Femur (tissue), 1 donor: Measurements from ENCODE around the gene HOXC11.

ENCODE experiments used
- DNase-seq: peaks from one replicate; pipeline ENCODE4 v3.0.0-alpha.2; 2017

HOXC11 gene

DNA sequence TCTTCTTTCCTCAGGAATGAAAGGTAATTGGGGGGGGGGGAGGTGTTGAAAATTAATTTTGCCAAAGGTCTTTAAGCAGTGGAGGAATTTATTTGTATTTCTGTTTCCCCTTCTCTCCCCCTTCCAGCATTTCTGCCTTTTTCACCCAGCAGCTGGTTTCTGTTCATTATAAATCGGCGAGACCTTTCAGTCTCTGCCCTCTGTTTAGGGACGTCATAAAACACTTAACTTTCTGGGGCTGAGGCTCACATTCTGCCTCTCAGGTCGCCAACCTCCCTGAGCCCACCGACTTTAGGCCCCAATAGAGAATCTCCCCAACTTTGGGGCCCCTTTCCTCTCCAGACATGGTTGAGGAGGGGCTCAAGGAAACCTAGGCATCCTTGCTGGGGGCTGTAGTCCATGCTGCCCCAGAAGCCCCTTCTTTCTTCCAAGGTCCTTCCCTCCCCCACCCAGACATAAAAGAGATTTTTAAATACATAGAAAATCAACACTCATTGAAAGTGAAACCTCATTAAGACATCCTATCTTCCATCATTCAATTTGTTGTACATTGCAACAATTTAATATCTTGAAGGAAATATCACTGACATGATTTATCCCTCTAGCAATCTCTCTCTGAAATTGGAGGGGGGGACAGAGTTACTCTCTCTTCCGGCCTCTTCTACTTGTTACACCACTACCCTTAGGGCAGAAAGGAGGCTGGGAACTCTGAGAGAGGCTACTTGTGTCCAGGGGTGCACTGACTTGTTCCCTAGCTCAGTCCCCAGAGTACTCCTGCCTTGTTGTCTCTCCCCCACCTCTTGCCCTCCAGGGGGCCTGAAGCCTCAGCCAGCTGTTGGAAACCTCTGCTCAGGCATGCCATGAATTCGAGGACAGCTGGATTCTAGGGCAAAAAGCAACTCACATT is 52.8 kb downstream of the HOXC11 start:
- peak; percentile 23 for DNase-seq

DNA sequence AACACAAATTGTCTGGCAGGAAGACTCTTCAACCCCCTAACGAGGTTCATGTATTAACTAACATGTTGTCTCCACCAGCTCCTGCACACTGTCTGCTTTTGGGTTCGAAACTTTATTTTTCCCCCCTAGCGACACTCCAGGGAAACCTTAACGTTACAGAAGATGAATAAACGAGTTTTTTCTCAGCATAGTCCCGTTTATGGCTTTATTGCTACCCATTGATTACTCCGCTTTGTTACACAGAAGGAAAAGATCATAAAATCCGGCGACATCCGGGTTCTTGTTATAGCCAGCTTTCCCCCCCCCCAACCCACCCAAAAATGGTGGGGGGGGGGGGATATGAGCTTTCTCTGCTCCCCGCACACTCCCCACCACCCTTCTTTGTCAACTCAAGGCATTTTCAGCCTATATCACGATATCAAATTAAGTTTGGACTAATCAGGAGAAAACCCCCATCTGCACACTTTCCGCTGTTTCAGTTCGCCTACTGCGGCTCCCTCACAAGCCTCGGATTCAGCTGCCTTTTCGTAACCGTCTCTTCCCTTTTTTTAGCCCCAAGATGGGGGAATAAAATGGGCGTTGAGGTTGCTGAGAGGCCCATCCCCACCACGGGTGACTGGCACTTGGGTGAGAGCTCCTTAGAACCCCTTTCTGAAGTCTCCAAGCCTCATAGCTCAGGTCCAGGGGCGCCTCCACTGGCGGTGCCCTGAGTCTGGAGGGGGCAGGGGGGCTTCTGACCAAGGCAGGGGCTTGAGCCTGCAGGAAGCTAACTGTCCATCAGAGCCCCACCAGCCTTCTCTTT is 53.9 kb downstream of the HOXC11 start:
- DNase-seq: no peak
